ENCODE measurements around the gene IMPACT. TPM values are rescaled to one million over a fixed set of nuclear protein-coding genes. Genes with fewer than 3 reads are reported as not detected.

The IMPACT gene
- total RNA-seq, 1 donor from 2014 or later: 25.9 TPM

GRCh38 chr18:24475926-24476589 lies 49.6 kb downstream of the IMPACT start:
- DNase-seq (ENCODE audit: low spot score): no peak

DNA sequence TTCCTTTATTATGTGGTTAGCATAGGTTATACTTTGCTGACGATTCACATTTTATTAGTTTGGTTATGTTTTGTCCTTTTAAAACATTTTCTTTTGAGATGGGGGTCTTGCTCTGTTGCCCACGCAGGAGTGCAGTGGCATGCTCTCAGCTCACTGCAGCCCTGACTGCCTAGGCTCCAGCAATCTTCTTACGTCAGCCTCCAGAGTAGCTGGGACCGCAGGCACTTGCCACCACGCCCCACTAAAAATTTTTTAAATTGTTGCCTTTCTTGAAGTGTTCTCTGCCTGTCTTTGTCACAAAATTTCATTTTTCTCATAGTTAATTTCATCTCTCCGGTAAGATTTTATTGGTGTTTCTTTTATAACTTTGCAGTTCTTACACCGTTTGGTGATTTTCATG lies 52.9 kb downstream of the IMPACT start:
- DNase-seq (ENCODE audit: low spot score): no peak

- no peak for DNase-seq (ENCODE audit: low spot score)
These were observed 56.4 kb downstream of the IMPACT start for GRCh38 chr18:24482821-24483220.

GRCh38 chr18:24485681-24486080 lies 59.2 kb downstream of the IMPACT start:
- DNase-seq (ENCODE audit: low spot score): no peak

- DNase-seq (ENCODE audit: low spot score): no peak
These were observed 60.2 kb downstream of the IMPACT start for GRCh38 chr18:24486684-24487083.

DNA sequence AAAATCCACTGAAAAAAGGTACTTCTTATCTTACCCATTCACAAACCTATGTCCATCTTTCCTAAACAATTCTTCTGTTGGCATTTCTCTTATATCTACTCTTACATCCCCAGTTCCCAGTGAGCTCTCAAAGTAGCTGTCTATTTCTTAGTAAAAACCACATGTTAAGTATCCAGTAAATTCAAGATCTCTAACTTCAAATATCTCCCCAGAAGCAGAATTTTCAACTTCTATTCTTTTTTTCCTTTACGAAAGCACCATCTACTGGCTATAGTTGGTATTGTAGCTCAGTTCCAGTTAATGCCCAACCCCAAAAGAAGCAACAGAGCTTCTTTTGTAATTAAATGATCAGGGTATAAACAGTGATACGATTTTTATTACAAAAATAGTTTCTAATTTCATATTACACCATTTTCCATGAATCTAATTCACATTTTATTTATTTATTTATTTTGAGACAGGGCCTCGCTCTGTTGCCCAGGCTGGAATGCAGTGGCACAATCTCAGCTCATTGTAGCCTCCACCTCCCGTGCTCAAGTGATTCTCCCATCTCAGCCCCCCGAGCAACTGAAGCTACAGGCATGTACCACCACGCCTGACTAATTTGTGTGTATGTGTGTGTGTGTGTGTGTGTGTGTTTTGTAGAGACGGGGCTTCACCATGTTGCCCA lies 62.5 kb downstream of the IMPACT start:
- DNase-seq (ENCODE audit: low spot score): no peak

- no peak for DNase-seq (ENCODE audit: low spot score)
These were observed 64.1 kb downstream of the IMPACT start for GRCh38 chr18:24490539-24490938.

DNA sequence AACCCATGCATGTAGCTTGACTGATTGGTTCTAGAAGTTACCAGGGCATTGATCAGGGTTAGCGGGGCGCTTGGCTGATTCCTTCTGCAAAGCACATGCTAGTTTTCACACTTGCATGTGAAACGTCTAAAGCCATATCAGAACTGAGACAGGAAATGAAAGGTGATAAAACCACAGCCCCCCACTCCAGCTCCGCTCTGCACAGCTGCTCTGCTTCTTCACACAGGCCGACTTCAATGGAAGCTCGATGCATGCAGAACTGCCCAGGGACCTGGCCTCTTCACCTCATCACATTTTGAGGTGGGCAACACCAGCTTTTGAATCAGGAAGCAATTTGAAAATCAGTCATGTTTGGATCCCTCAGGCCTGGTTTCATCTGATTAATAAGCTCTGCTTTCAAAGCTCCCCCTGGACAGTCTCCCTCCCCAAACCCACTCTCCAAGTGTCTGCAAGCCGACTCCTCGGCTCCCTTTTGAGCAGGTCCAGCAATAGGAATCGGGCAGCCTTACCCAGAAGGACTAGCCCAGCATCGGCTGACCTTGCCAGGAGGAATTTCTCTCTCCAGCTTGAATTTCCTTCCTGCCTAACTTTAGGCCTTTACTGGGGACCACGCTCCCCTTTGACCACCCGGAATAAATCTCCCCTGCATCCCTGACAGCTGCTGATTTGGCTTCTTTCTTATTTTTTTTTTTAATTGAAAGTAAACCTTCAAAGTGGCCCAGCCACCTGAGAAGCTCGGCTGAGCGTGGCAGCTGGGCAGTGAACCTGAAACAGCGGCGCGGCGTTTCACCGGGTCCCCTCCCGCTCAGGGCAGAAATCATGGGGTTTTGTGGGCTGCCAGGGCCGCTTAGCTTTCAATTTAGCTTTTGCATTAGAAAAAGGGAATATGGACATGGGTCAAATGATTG lies 65.7 kb downstream of the IMPACT start:
- DNase-seq (ENCODE audit: low spot score): no peak

DNA sequence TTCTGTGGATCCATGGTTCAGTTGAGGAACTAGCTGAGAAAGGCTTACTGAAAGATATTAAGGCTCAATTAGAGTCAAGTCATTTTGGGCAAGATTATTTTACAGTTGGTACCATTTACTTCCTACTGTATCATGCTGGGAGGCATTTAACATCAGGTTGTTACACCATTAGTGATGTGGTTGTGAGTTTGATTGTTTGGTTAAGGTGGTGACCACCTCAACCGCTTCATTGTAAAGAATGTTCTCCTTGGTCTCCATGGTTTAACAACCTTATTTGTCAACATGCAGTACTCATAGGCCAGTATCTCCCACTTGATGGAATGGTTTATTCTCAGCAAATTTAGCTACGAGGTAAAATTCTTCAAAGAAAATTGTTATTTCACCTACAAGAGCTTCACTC lies 68.1 kb downstream of the IMPACT start:
- no peak for DNase-seq (ENCODE audit: low spot score)

DNA sequence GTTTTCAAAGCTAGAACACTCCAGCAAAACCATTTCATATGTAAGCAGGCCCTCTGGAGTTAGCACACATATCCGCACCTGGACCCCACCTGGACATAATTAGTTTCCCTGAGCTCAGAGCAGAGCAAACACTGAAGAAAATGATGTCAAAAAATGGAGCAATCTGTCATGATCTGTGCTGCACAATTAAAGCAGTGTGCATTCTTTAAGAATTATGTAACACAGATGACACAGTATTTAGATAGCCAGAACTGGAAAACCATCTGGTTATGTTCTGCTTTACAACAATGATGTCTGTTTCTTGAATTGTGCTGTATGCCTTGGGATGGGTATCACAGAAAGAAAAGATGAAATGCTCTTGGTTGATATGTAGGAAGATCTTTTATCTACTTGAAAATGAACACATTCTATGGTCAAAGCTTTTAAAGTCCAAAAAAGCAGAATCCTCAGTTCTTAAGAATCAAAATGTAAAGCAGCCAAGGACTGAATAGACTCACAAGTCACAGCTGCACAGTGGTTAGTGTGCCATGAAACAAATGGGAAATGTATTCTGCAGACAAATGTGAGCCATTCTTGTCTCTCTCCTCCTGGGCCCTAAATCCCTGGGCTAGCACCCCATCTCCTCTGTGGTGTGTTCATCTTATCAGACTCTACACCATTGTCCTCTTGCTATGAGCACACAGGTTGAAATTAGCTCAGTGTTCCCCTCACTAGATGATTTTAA lies 70.7 kb downstream of the IMPACT start:
- DNase-seq (ENCODE audit: low spot score): no peak

DNA sequence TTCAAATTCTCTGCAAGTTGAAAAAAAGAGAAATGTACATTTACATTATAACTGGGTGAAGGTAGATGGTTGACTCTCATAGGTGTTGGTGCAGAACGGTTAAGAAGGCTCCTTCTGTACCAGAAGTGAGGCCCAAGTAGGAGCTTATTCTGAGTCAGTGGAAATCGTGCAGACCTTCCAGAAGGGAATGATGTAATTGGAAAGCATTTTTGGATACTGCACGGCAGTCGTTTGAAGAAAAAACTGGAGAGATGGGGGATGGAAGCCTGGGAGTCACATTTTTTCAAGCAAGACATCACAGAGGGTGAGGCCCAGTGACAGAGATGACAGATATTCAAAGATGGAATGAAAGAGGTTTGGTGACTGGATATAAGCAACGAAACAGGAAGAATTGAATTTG lies 73.3 kb downstream of the IMPACT start:
- DNase-seq (ENCODE audit: low spot score): no peak

DNA sequence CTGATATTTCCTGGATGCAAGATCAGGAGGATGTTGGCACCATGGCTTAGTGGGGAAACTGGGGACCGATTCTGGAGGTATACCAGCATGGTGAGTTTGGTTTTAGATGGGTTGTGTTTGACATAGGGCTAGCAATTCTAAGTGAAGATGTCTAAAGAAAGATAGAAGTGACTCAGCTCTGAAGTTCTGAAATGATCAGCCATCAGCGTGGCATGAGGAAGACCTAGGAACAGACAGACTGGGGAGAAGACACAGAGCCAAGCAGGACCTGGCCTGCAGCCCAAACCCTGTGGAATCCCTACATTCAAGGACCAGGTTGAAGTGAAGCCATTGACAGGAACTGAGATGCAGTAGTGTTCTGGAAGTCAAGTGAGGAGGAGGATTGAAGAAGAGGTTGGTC lies 73.7 kb downstream of the IMPACT start:
- DNase-seq (ENCODE audit: low spot score): no peak

- DNase-seq (ENCODE audit: low spot score): no peak
These were observed 74.3 kb downstream of the IMPACT start for GRCh38 chr18:24500766-24501165.

- DNase-seq (ENCODE audit: low spot score): no peak
These were observed 76.4 kb downstream of the IMPACT start for GRCh38 chr18:24502667-24503523.

Other genes with a start within 250 kb of the IMPACT start
- 33.6 TPM for gene OSBPL1A, start 28.8 kb upstream of the IMPACT start, total RNA-seq
- not detected for gene HRH4, start 34.0 kb downstream of the IMPACT start, total RNA-seq